ENCODE results near the gene CFAP92.

The CFAP92 gene

DNA sequence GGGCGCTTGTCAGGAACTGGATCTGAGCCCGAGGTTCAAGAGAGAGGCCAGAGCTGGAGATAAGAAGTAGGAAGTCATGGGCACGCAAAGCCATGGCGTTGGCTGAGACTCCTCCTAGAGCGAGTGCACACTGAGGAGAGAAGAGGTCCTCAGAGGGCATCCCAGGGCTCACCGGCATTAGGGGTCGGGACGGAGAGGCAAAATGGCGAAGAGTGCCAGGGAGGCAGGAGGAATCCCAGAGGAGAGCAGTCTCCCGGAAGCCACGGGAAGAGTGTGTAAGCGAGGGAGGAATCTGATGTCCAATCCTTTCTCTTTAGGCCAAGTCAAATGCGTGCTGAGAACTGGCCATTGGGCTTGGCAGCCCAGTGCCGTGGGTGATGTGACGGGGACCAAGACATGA, 31.2 kb upstream of the CFAP92 start:
- DNase-seq, result no peak

DNA sequence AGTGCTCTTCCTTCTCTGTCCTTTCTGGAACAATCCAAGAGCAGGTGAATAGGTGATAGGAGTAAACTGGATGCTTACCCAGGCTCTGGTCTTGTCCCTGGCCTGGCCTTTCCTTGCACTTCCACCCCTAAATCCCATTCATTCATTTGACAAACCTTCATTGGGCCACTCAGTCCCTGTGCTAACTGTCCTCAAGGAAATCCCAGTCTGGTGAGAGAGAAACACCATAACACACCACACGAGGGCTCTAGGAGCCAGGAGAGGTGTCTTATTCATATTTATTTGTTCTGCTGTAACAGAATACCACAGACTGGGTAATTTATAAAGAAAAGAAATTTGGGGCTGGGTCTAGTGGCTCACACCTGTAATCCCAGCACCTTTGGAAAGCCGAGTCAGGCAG, 30.0 kb upstream of the CFAP92 start:
- DNase-seq, result peak; percentile 63

DNA sequence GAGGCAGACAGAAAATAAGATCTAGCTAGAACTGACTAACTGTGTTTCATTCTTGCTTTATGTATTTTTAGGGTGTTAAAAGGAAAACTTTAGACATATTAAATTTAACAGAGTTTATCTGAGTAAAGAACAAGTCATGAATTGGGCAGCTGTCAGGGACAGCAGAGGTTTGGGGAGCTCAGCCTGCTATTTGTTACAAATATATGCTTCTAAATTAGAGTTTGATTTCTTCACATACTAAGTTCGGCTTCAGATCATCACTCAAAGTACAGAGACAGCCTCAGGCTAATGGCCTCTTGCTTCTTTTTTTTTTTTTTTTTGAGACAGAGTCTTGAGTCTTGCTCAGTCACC, 29.1 kb upstream of the CFAP92 start:
- no peak for DNase-seq

DNA sequence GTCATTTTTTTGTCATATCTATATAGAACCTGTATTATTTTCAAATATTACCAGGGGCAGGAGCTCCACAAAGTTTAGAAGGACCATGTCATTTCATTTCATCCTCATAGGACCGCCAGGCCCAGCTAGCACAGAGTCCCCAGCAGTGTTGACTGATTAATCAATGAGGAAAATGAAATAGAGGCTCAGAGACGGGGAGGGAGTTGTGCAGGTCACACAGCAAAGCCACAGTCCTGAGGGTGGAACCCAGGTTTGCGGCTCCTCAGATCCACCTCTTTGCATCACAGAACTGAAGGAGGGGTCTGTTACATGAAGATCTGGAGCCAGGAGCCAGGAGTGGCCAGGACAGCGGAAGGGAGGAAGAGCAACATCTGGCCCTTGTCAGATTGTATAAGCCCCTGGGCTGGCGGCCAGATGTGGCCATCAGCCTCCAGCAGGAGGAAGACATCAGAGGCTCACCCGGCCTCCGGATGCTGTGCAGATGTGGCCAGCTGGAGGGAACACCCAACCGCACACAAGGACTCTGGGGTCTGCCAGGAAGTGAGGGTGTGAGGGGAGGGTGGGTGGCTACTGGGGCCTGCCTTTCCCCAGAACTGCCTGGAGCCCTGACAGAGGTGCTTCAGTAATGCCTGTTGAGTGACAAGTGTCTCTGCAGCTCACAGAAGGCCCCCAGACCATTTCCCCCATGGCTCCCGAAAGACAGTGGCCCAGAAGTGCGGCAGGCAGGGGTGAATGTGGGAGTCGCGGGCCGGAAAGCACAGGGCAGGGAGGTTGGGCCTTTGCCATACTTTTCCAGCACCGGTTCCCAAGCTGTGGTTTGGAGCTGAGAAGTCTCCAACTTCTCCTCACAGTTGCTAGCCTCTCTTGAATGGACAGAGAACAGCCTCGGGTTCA, 28.5 kb upstream of the CFAP92 start:
- DNase-seq, result no peak

DNA sequence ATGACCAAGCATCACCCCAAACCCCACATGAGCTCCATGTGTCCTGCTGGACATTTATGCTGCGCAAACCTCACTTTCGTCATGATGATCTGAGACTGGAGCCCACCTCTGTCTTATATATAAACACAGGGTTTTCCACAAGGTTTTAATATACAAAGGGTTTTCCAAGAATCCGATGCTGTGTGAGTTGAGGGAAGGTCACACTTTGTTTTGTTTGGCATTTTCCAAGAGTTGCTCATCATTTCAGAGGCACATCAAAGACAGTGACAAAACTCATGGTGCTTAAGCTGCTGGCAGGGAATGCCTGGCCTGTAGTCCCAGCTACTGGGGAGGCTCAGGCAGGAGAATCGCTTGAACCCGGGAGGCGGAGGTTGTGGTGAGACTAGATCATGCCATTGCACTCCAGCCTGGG, 27.3 kb upstream of the CFAP92 start:
- DNase-seq, result no peak

DNA sequence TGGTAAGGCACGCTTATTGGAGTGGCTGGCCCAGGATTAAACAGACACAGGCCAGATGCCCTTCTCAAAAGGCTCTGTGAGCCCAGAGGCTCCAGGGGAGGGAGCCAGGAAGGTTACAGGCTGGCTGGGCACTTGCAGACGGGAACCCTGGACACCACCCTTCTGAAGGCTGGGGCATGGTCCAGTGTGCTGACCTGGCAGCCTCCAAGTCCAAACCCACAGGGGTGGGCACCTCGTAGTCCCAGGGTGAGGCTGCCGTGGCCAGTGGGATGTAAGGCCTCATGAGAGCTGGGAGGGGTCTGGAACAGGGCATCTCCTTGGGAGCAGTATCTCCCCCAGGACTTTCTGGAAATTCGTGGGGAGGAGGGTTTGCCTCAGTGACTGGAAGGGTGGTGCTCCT, 26.8 kb upstream of the CFAP92 start:
- DNase-seq, result no peak

DNA sequence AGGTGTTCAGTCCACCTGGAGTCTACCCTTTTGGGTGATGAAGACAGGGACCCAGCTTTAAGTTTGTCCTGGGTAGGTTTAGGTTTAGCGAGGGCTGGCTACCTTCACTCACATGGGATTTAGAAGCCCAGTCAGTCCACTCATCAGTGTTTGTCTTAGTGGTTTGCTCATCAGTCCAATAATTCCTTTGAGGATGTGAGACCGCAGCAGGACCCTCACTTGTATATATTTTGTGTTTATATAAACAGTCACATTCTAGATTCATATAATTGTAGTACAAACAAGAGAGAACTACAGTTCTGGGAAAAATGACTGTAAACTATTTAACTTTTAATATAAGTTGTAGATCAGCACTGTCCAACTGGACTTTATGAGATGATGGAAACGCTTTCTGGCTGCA, 25.4 kb upstream of the CFAP92 start:
- DNase-seq, result no peak

DNA sequence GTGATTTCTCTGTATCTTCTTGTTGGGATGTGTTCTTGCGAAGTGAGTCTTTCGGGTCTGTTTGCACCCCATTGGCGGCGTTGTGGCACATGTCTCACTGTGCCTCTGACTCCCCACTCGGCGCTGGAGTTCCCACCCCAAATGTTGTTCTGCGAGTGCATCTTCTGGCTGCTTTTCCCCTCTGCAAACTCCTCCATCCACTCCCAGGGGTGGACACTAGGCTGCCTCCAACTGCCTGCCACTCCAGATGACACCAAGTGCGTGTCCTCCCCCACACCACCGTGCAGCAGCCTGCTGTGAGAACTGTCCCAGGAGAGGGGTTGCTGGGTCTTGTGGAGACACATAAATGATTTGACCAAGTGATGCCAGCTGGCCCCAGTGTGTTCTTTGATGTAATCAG, 24.9 kb upstream of the CFAP92 start:
- no peak for DNase-seq

DNA sequence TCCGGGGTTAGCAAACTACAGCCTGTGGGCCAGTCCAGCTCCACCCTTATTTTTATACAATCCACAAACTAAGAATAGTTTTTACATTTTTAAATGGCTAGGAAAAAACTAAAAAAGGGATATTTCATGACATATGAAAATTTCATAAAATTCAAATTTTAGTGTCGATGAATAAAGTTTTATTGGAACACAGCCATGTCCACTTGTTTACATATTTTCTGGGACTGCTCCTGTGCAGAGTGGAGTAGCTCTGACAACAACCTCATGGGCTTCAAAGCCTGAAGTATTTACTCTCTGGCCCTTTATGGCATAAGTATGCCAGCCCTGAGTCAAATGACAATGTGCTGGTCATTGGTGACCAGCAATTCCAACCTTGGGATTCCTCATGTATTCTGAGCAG, 24.4 kb upstream of the CFAP92 start:
- DNase-seq, result no peak

DNA sequence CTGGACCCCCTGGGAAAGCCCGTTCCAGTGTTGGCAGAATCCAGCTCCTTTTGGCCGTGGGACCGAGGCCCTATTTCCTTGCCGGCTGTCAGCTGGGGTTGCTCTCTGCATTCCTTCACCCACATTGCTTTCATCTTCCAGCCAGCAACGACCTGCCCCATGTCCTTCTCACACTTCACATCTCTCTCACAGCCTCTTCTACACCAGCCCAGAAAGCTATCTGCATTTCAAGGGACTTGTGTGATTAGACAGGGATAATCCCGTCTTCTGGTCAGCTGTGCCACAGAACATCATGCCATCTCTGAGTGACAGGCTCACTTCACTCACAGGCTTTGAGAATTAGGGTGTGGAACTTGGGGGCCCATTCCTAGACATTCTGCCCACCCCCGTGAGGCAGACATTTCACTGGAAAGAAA, 23.6 kb upstream of the CFAP92 start:
- no peak for DNase-seq

DNA sequence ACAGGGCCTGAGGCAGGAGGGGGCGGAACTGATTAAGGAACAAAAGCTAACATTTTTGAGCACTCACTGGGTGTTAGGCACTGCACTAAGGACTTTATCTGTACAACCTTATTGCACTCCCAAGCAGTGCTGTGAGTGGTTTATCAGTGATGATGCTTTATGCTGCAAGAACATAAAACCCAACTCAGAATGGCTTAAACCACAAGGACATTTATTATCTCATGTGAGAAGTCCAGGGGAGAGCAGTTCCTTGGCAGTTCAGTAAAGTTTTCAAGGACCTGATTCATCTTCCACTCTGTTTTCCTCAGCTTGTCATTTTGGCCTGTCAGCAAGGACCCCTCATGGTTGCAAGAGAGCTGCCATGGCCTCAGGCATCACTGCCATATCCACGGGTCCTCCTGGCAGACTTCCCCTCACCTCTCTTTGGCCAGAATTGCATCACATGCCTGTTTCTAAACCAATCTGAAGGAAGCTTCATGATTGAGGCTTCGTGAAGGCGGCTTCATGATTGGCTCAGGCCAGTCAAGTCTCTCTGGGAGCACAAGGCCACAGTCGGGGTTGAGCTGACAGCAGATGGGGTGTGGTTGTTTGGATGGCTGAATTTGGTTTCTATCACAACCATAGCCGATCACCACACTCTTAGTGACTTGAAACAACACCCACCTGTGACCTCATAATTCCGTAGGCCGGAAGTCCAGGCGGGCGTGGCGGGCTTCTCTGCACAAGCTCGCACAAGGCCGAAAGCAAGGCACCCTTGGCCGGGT, 23.0 kb upstream of the CFAP92 start:
- no peak for DNase-seq

DNA sequence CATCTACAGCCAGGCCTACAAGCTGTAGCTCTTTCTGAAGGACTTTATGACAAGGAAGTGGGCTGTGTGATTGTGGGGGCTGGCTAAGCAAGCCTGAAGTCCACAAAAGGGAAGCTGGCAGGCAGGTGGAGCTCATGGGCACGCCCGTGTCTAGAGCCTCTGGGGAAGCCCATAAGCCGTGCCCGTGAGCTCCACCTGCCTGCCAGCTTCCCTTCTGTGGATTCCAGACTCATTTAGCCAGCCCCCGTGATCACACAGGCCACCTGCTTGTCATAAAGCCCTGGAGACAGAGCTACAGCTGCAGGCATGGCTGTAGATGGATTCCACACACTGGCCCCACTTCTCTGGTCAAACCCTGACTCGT, 22.5 kb upstream of the CFAP92 start:
- peak; percentile 96 for DNase-seq

DNA sequence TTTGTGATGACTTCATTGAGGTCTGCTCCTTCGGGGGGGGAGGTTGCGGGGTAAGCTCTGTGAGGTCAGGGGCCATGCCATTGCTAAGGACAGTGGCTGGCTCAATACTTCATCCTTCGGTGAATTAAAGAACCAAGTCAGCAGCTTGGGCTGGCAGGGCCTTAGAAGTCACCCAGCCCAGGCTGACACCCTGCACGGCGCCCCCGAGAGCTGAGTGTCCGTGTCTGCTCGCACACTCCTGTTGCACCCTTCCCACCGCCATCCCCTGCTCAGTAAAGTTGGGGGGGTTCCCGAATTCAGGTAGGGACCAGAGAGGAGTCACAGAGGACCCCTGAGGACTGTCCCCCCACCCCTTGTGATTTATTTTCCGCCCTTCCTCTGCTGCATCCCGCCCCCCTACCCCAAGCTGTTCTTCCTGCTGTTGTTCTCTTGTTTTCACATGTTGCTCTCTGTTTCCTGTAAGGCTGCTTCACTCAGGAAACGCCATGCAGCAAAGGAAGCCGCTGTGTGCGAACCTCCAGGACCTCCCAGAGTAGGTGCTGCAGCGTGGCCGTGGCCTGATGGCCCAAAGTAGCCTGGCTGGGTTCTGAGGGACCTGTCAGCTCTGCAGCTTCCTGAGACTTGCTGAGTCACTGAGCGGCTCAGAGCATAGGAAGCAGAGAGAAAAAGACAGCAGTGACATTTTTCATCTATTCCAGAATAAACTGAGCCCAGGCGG, 21.7 kb upstream of the CFAP92 start:
- DNase-seq, result no peak

DNA sequence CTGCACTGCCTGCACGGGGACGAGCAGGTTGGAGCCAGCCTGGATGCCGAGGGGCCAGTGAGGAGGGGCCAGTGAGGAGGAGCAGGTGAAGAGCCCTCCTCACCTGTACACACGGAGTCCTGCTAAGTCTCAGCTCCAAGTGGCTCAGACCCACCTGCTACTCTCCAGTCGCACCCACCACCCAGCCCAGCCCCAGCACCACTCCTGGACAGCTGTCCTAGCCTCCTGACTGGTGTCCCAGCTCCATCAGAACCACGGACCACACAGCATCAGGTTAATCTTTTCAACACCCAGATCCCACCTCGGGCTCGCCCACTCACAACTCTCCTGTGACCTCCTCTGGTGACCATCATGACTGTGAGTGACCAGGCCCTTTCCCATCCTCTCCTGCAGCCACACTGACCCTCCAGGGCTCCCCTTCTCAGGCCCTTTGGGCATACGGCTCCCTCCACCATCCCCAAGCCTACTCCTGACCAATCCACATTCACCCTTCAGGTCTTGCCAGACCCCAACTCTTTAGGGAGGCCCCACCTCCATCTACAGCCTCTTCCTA, 21.0 kb upstream of the CFAP92 start:
- DNase-seq, result no peak

DNA sequence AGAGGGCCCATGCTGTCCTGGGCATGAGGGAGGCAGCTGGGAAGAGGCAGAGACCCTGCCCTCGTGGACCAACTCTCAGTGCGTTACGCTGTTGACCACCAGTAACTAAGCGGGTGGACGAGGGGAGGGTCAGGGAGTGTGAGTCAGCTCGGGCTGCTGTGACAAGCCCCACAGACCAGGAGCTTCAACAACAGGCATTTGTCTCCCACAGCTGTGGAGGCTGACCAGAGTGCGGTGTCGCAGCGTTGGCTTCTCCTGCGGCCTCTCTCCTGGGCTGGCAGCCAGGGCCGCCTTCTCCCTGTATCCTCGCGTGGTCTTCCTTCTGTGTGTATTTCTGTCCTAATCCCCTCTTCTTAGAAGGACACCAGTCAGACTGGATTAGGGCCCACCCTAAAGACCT, 20.3 kb upstream of the CFAP92 start:
- DNase-seq, result no peak

DNA sequence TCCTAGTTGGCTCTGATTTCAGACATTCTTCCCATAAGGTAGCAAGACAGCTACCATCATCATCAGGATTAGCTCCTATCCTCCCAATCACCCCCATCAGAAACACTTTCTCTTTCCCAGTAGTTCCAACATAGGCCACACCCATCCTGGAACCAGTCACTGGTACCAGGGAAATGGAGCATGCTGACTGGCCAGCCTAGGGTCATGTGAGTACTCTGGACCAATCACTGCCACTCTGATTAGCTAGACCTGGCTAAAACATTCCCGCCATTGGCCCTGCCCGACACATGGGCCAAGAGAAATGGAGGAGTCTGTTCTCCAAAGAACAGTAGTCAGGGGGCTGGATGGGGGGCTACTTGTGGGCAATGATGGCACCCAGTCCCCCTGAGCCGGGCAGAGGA, 19.6 kb upstream of the CFAP92 start:
- DNase-seq, result no peak

DNA sequence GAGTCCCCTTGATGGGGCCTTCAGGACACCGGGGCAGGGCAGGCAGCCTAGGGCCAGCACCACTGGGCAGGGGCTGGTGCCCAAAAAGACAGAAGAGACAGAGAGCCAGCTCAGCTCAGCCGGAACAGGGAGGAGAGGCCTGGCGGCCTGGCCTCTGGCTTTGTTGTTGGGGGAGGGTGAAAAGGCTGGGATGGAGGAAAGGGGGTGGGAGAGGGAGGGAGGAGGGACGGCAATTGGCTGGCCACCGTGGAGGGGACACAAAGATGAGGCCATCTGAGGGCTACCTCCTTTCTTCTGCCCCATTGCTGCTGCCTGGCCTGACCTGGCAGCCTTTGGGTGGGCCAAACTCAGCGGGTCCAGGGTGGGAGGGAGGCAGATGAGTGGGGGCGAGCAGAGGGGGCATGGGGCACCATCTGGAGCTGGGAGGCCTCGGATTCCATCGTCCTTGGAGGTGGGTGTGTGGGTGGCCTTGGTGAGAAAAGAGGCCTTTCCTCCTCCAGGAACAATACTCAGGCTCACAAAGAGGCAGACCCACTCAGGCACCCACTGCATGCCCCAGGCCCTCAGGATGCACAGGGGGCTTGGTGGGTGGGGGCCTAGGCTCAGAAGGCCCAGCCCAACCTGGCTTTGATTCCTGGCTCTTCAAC, 16.6 kb upstream of the CFAP92 start:
- DNase-seq, result no peak

DNA sequence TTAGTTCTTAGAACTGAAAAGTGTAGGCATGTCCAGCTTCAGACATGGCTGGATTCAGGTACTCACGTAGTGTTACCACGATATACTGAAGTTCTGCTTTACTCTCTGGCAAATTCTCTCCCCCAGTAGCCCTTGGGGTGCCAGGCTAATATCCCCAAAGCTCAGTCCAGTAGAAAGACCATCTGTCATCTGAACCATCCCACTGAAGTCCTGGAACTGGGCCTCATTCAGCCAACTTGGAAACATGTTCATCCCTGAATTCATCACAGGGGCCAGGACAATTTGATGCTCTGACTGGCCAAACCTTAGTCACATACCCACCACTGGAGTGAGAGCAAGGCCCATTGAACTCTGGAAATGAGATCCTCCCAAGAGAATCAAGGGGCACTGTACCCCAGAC, 15.4 kb upstream of the CFAP92 start:
- no peak for DNase-seq

DNA sequence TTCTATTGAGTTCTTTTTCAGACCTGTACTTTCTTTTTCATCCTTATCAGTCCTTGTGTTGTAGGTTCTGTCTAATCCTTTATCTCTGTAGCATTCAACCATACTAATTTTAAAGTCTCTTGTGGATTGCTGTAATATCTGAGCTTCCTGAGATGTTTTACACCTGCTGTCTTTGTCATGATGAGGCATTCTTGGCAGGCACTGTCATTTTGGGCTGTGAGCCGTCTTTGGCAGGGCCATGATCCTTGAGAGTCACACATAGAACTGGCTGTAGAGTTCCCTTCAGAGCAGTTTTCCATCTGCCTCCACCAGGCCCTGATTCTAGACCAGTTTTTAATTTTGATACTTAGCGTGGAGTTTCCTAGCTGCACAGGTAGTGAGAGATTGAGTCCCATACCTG, 13.9 kb upstream of the CFAP92 start:
- DNase-seq, result no peak

DNA sequence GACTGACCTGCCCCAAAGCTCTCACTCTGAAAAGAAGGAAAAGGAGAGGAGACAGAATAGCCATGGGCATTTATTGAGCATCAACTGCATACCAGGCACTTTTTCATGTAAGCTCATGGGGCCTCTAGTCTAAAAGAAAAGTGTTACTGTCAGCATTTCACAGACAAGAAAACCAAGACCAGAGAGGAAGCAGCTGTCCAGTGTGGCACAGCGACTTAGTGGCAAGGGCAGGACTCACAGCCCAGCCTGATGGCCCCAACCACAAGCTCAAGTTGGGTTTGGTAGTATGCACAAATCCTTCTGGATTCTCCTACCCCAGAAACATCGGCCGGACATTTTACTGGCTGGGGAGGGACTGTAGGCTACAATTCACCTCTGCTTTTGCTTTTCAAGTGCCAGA, 13.0 kb upstream of the CFAP92 start:
- no peak for DNase-seq

DNA sequence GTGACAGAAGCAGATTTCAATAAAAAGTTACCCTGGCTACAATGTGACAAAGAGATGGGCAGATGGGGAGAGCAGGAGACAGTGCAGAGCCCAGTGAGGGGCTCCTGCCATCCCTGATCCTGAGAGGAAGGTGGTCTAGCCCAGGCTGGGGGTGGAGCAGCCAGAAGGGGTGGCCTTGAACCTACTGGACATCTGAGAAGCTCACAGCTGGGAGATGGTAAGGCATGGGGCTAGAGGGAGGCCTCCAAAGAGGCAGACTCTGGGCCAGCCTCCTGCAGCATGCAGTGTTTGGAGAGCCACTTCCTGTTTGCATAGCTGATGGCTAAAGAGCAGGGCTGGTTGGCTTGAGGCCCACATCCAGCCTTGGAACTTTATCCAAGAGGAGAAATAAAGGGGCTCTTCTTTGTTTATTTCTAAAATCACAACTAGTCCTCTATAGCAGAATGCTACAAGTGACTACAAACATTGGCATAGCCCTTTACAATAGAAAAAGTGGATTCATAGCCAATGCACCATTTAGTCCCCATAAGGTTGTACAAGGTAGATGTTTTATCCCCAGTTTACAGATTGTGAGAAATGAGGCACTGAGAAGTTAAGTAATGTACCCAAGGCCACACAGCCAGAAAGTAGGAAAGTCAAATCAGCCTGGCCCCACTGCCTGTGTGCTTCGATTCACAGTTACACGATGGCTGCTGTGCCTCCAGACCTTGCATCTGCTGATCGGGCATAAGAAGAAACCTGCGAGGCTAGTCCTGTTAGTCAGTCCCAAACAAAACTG, 11.8 kb upstream of the CFAP92 start:
- DNase-seq, result peak; percentile 36

DNA sequence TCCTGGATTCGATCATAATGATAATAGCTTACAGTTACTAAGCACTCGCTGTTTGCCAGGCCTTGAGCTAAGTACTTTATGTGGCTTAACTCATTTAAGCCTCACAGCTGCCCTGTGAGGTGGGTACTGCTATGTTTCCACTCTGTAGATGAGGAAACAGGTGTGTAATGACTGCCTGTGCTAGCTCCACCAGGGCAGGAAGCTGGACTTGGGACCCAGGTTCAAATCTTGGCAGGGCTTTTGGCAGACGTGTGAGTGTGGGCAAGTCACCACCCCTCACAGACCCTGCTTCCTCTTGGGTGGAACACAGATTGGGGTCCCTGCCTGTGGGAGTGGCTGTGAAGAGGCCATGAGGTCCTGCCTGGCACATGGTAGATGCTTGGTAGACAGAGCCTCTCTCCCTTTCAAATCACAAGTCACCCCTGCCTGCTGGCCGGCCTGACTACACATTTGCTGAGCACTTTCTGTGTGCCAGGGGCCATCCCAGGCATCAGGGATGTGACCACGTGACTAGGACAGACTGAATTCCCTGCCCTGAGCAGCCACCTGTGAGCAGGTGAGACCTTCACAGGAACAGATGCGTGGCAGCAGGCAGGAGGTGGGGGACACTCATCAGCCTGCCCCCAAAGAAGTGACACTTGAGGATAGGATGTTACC, 10.9 kb upstream of the CFAP92 start:
- peak; percentile 56 for DNase-seq

Data from NCI-H146 (cell line).